ENCODE data around the gene DRD2. TPM values are rescaled to one million over a fixed set of nuclear protein-coding genes. Genes with fewer than 3 reads are reported as not detected.

DRD2 gene
- total RNA-seq, 2 experiments from 2014 or later = not detected

- Mint-ChIP-seq H3K36me3 (no peaks in the 10 kb centered on the region), H3K27ac (no peak overlapping the region), H3K4me1 (no peaks in the 10 kb centered on the region), H3K27me3 (peaks cover 13% of the 10 kb centered on the region), H3K4me3 (no peak overlapping the region), H3K9me3 (no peaks in the 10 kb centered on the region)
- DNase-seq = no peak
Observed at GRCh38 chr11:113440816-113441215, 34.4 kb downstream of the DRD2 start.

DNA sequence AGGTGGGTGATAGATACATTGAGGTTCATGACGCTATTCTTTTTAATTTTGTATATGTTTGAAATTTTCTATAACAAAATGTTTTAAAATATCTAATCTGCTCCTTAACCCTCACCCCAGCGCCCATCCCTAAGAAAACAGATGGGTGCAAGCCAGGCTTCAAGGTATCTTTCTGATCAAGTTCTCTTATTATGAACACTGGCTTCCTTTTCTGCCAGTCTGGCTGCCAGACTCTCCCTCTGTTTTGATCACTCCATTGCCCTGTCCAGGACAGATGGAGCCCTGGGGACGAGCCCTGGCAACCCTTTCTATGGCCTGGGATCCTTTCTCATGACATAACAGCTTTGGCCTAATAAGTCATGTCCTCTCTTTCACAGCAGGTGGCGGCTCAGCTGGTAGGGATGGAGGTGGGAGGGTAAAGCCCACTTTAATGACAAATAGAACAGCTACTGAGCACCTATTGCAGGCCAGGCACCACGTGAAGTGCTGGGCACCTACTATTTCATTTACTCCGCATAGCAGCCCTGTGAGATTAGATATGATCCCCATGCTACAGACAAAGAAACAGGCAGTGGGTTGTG is 38.4 kb downstream of the DRD2 start:
- no peak overlapping the region for H3K27ac Mint-ChIP-seq
- no peak for DNase-seq
- no peaks in the 10 kb centered on the region for H3K9me3 Mint-ChIP-seq
- H3K4me3 Mint-ChIP-seq = no peak overlapping the region
- H3K4me1 Mint-ChIP-seq = no peaks in the 10 kb centered on the region
- peaks cover 3% of the 10 kb centered on the region for H3K27me3 Mint-ChIP-seq
- H3K36me3 Mint-ChIP-seq = no peaks in the 10 kb centered on the region

GRCh38 chr11:113435190-113435968 is 39.8 kb downstream of the DRD2 start:
- H3K4me1 Mint-ChIP-seq = no peaks in the 10 kb centered on the region
- H3K4me3 Mint-ChIP-seq = no peak overlapping the region
- H3K9me3 Mint-ChIP-seq = no peaks in the 10 kb centered on the region
- H3K27me3 Mint-ChIP-seq = peaks cover 1% of the 10 kb centered on the region
- no peak overlapping the region for H3K27ac Mint-ChIP-seq
- H3K36me3 Mint-ChIP-seq = no peaks in the 10 kb centered on the region
- DNase-seq = no peak

DNA sequence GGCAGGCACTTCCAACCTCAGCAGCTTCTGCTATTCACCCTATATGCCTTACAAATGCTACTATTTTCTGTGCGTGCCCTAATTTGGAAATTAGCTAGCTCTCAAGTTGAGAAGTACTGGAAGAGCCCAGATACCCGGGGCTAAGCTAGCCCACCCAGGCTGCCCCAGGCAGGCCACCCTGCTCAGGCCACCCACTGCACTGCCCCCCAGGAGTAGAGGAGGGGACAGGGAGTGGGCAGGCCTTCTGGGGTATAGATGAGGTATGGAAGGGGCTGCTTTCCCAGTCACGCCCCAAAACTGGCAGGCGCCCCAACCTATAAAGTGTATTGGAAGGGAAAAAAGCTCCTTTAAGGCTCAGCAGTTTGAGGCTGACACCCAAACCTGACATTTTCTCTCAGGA is 43.5 kb downstream of the DRD2 start:
- no peak for DNase-seq
- Mint-ChIP-seq H3K27ac (no peak overlapping the region), H3K4me1 (no peaks in the 10 kb centered on the region), H3K4me3 (no peak overlapping the region), H3K27me3 (no peaks in the 10 kb centered on the region), H3K9me3 (no peaks in the 10 kb centered on the region), H3K36me3 (no peaks in the 10 kb centered on the region)

- Mint-ChIP-seq H3K4me1 (no peaks in the 10 kb centered on the region), H3K4me3 (no peak overlapping the region), H3K27me3 (no peaks in the 10 kb centered on the region), H3K36me3 (no peaks in the 10 kb centered on the region), H3K9me3 (no peaks in the 10 kb centered on the region), H3K27ac (no peak overlapping the region)
- DNase-seq = no peak
Observed at GRCh38 chr11:113426686-113427085, 48.5 kb downstream of the DRD2 start.

- DNase-seq = no peak
- H3K36me3 Mint-ChIP-seq = no peaks in the 10 kb centered on the region
- no peak overlapping the region for H3K4me3 Mint-ChIP-seq
- H3K27me3 Mint-ChIP-seq = no peaks in the 10 kb centered on the region
- H3K4me1 Mint-ChIP-seq = no peaks in the 10 kb centered on the region
- H3K9me3 Mint-ChIP-seq = no peaks in the 10 kb centered on the region
- no peak overlapping the region for H3K27ac Mint-ChIP-seq
Observed at GRCh38 chr11:113420808-113421207, 54.4 kb downstream of the DRD2 start.

- Mint-ChIP-seq H3K9me3 (no peaks in the 10 kb centered on the region), H3K27ac (no peak overlapping the region), H3K4me1 (no peaks in the 10 kb centered on the region), H3K27me3 (no peaks in the 10 kb centered on the region), H3K36me3 (no peaks in the 10 kb centered on the region), H3K4me3 (no peak overlapping the region)
- no peak for DNase-seq
Observed at GRCh38 chr11:113419454-113420003, 55.7 kb downstream of the DRD2 start.

- H3K27me3 Mint-ChIP-seq = peaks cover 3% of the 10 kb centered on the region
Observed at GRCh38 chr11:113417428-113417827, 57.8 kb downstream of the DRD2 start.

GRCh38 chr11:113415343-113415742 is 59.9 kb downstream of the DRD2 start:
- Mint-ChIP-seq H3K36me3 (no peaks in the 10 kb centered on the region), H3K27ac (no peak overlapping the region), H3K4me1 (no peaks in the 10 kb centered on the region), H3K27me3 (peaks cover 3% of the 10 kb centered on the region), H3K9me3 (no peaks in the 10 kb centered on the region), H3K4me3 (no peak overlapping the region)
- no peak for DNase-seq

More at GRCh38 chr11:113417428-113417827, 57.8 kb downstream of the DRD2 start:
- Mint-ChIP-seq H3K27ac (no peak overlapping the region), H3K4me1 (no peaks in the 10 kb centered on the region), H3K9me3 (no peaks in the 10 kb centered on the region), H3K36me3 (no peaks in the 10 kb centered on the region), H3K4me3 (no peak overlapping the region)
- DNase-seq = no peak

GRCh38 chr11:113412675-113413074 is 62.5 kb downstream of the DRD2 start:
- H3K36me3 Mint-ChIP-seq = no peaks in the 10 kb centered on the region
- DNase-seq = no peak
- no peak overlapping the region for H3K27ac Mint-ChIP-seq
- H3K27me3 Mint-ChIP-seq = peaks cover 3% of the 10 kb centered on the region
- no peaks in the 10 kb centered on the region for H3K4me1 Mint-ChIP-seq
- H3K9me3 Mint-ChIP-seq = no peaks in the 10 kb centered on the region
- no peak overlapping the region for H3K4me3 Mint-ChIP-seq

- no peak overlapping the region for H3K27ac Mint-ChIP-seq
Observed at GRCh38 chr11:113411536-113411935, 63.7 kb downstream of the DRD2 start.

DNA sequence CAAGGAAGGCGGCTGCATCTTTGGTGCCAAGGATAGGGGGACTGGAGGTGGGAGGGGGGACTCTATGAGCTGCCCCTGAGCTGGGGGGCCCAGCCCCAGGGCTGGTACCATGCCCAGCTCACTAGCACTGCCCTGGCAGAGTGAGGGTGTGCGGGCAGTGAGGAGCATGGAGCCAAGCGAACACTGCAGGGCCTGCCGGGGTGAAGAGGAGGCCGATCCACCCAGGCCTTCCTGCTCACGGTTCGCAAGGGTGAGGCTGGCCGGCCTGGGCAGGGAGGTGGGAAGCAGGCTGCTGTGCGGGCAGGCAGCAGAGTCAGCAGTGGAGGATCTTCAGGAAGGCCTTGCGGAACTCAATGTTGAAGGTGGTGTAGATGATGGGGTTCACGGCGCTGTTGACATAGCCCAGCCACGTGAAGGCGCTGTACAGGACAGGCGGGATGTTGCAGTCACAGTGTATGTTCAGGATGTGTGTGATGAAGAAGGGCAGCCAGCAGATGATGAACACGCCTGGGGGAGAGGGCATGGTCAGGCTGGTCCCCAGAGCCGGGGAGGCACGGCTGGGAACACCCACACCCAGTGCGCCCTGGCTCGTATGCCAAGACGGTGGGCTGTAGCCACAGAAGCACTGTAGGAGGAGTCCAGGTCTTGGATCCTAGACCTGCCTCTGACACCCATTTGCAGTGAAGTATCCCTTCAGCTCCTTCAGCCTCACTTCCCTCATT is 64.6 kb downstream of the DRD2 start:
- no peaks in the 10 kb centered on the region for H3K36me3 Mint-ChIP-seq
- no peak overlapping the region for H3K4me3 Mint-ChIP-seq
- H3K27ac Mint-ChIP-seq = no peak overlapping the region
- no peak for DNase-seq
- peaks cover 3% of the 10 kb centered on the region for H3K27me3 Mint-ChIP-seq
- no peaks in the 10 kb centered on the region for H3K9me3 Mint-ChIP-seq
- H3K4me1 Mint-ChIP-seq = no peaks in the 10 kb centered on the region

More at GRCh38 chr11:113411536-113411935, 63.7 kb downstream of the DRD2 start:
- Mint-ChIP-seq H3K36me3 (no peaks in the 10 kb centered on the region), H3K4me3 (no peak overlapping the region), H3K27me3 (peaks cover 3% of the 10 kb centered on the region), H3K4me1 (no peaks in the 10 kb centered on the region), H3K9me3 (no peaks in the 10 kb centered on the region)
- DNase-seq = no peak

- DNase-seq = no peak
- H3K9me3 Mint-ChIP-seq = no peaks in the 10 kb centered on the region
Observed at GRCh38 chr11:113409526-113409925, 65.7 kb downstream of the DRD2 start.

GRCh38 chr11:113408887-113409286 is 66.3 kb downstream of the DRD2 start:
- no peak overlapping the region for H3K27ac Mint-ChIP-seq
- H3K4me3 Mint-ChIP-seq = no peak overlapping the region
- no peaks in the 10 kb centered on the region for H3K4me1 Mint-ChIP-seq
- no peaks in the 10 kb centered on the region for H3K27me3 Mint-ChIP-seq
- no peak for DNase-seq
- no peaks in the 10 kb centered on the region for H3K36me3 Mint-ChIP-seq
- no peaks in the 10 kb centered on the region for H3K9me3 Mint-ChIP-seq

More at GRCh38 chr11:113409526-113409925, 65.7 kb downstream of the DRD2 start:
- Mint-ChIP-seq H3K36me3 (no peaks in the 10 kb centered on the region), H3K4me1 (no peaks in the 10 kb centered on the region), H3K27me3 (peaks cover 3% of the 10 kb centered on the region), H3K4me3 (no peak overlapping the region), H3K27ac (no peak overlapping the region)

DNA sequence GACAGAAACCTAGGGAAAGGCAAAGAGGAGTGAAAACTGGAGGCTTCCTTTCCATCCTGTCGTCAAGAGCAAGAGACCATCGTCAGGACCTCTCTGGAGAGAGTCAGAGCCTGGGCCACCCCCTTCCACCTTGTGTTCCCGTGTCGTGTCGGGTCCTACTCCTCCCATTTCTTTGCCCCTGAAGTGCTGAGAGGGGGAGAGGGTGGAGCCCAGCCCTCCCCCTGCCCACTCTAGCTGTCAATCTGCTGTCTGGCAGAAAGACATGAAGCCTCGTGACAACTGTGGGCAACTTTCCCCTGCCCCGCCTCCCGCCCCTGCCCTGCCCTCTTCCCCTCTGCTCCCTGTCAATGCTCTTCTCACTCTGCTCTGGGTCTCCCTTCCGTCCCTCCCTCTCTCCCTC is 67.0 kb downstream of the DRD2 start:
- Mint-ChIP-seq H3K27ac (no peak overlapping the region), H3K4me1 (no peaks in the 10 kb centered on the region), H3K4me3 (no peak overlapping the region), H3K36me3 (no peaks in the 10 kb centered on the region), H3K27me3 (no peaks in the 10 kb centered on the region), H3K9me3 (no peaks in the 10 kb centered on the region)
- DNase-seq = no peak

Measured in activated naive CD8-positive, alpha-beta T cell treated with anti-CD3 and anti-CD28 coated beads for 36 hours (primary cell).